HG03175 (cell line): ENCODE measurements around the gene ATF2.

Experiments
- ATAC-seq: cut with Tn5 transposase; IDR thresholded peaks from one replicate; pipeline ENCODE4 v1.9.1; 2021; ENCODE audit warnings: mild to moderate bottlenecking, moderate library complexity; ENCODE audit not compliant: unreplicated experiment

ATF2 gene

DNA sequence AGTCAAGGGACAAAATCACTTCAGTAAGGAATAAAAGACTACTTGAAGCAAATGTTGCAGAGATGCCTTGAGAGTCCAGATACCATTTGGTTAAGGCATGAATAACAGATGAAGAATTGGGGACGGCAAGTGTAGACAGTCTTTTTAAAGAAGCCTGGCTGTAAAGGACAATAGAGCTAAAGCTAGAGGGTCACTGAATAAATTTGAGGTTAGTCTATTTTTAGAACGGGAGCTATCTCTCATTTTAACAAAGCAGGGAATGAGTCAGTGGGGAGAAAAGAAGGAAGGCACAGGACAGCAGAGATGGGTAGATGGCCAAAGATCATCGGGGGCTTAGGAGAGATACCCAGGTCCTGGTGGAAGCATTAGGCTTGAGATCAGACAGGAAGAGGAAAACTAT, 132.2 kb downstream of the ATF2 start:
- no peak for ATAC-seq

DNA sequence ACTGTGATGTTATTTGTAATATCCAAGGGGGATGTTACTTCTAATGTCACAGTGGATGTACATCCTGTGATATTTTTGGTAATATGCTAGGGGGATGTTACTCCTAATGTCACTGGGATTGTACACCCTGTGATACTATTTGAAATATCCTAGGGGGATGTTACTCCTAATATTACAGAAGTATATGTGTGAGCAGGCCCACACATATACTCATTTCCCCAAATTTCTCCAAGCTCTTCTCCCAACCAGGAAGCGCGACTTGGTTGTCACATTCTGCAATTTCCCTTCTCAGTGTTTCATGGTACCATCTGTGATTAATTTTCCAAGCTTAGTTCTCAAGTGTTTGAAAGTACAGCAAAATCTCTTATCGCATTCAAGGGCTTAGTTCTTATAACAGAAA, 133.3 kb downstream of the ATF2 start:
- ATAC-seq, result no peak

DNA sequence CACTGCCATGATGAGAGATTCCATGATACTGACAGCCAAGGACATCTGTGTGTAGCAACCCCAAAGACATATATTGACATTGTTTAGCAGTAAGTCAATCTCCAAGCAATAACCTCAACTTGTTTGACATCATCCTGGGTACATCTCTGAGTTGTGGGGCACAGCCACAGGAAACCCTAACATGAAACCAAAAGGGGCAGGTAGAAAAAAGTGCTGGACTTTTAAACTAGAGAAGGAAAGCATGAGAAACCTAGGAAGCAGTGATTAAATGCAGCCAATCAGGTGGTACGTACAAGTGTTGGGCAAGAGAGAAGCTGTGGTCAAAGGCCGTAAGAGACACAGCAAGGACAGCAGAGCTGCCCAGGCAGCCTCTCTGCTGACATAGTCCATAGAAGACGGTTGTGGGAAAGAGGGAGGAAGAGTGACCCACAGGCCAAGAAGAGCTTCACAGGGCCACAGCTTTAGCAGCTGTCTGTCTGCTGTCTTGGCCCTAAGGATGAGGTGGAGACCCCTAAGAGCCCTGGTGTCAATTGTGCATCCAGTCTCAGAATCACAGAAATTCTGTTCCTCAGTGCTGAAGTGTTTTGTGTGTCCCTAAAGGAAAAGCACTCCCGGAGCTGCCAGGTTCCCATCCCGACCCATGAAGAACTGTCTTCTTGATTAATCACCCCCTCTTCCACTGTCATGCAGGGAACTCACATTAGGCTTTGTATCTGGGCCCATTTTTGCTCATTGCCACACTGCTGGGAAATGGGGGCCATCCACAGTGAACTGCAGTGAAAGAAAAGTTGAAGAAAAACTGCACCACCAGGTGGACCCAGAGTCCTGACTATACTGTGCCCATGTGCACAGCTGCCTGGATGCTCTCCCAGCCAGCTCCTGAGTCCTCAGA, 137.4 kb downstream of the ATF2 start:
- no peak for ATAC-seq

DNA sequence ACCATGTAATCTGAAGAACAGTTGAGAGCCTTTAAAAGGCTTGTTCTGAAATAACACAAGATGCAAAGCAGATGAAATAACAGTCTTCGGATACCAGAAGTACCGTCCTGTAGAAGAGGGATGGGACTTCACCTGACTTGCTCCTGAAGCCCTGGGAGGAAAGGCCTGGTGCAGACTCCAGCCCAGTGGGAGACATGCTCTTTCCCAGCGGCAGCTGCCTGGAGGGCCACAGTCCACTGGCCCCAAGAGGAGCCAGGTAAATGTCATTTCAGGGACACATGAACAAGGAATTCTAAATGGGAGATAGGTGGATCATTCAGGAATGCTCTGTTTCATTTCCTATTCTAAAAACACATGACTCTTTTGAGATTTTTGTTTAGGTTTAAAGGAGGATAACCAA, 140.2 kb downstream of the ATF2 start:
- no peak for ATAC-seq

DNA sequence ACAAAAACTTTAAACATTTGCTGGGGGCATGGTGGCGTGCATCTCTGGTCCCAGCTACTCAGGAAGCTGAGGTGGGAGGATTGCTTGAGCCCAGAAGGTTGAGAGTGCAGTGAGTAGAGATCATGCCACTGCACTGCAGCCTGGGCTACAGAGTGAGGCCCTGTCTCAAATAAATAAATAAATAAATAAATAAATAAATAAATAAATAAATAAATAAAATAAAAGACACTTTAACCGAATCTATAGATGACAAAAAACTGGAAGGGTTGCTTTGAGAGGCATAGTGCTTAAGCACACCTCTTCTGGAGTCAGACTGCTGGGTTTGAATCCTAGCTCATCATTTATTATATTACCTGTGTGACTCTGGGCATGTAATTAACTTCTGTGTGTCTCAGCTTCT, 141.6 kb downstream of the ATF2 start:
- ATAC-seq, result no peak

GRCh38 chr2:175025946-175026345, 142.1 kb downstream of the ATF2 start:
- no peak for ATAC-seq

GRCh38 chr2:175025233-175025632, 142.8 kb downstream of the ATF2 start:
- no peak for ATAC-seq

GRCh38 chr2:175022923-175023322, 145.1 kb downstream of the ATF2 start:
- no peak for ATAC-seq
